B cell (primary cell): ENCODE measurements around the gene COPS3. TPM values are rescaled to one million over a fixed set of nuclear protein-coding genes. Genes with fewer than 3 reads are reported as not detected.
A peak's percentile ranks its signal among the peaks of the same experiment; 100 is the strongest.
"Not testable (repeated sequence)": the region's sequence is repeated elsewhere in the genome, so short reads cannot be mapped to it uniquely, and the experiment has no call there.

Source experiments
- ATAC-seq: fragments of 200-7000 bp; cut with Tn5 transposase; one replicate; pipeline ENCODE4 v1.10.0; 2021; ENCODE audit warnings: low read depth, mild to moderate bottlenecking, moderate number of reproducible peaks, moderate library complexity
- CTCF ChIA-PET: fragments of 350-600 bp; sonication (Branson Sonifier 250); formaldehyde crosslinking; loops from one replicate; lab custom pipeline; 2021; ENCODE audit warnings: antibody characterized with exemption, inconsistent platforms; lab: Charles Lee
- POLR2A ChIA-PET: fragments of 350-600 bp; sonication (Branson Sonifier 250); formaldehyde crosslinking; loops from one replicate; lab custom pipeline; 2021; ENCODE audit warnings: antibody characterized with exemption; lab: Charles Lee
- DNase-seq: peaks from one replicate; pipeline ENCODE4 v3.0.0; 2013
- H2AFZ ChIP-seq: 2 replicates; pipeline ENCODE4 v1.6.1; 2012; ENCODE audit warnings: mild to moderate bottlenecking, low read depth, low read length; ENCODE audit not compliant: insufficient read depth, poor library complexity, severe bottlenecking
- H3K27ac ChIP-seq, 2 donors: 1 replicate in 1 of 2; 2 replicates in 1 of 2; pipeline ENCODE4 v1.5.1; 2012 to 2013; ENCODE audit warnings: low read length in 2 of 2, mild to moderate bottlenecking in 2 of 2, moderate library complexity in 1 of 2
- H3K27me3 ChIP-seq, 4 experiments: fragments of 200-600 bp in 1 of 4; sonication (generic) in 1 of 4; replicated peaks in 1 of 4; 1 replicate in 2 of 4; 2 replicates in 2 of 4; pipeline versions ENCODE4 v1.6.1 to v1.7.0; 2013 to 2016; ENCODE audit warnings: low read length in 3 of 4, mild to moderate bottlenecking in 2 of 4, mixed read lengths in 1 of 4, moderate library complexity in 1 of 4; ENCODE audit not compliant: insufficient read depth in 4 of 4, control insufficient read depth in 3 of 4; ENCODE audit errors: control extremely low read depth in 1 of 4
- H3K36me3 ChIP-seq, 2 experiments: replicated peaks in 1 of 2; 1 replicate in 1 of 2; 2 replicates in 1 of 2; pipeline versions ENCODE4 v1.6.1 to v1.7.1; 2013; ENCODE audit warnings: low read length in 1 of 2; ENCODE audit not compliant: insufficient read depth in 2 of 2, control insufficient read depth in 1 of 2; ENCODE audit errors: control extremely low read depth in 1 of 2, extremely low read depth in 1 of 2
- H3K4me1 ChIP-seq, 2 donors: fragments of 200-600 bp in 1 of 2; sonication (generic) in 1 of 2; 1 replicate in 1 of 2; 2 replicates in 1 of 2; pipeline versions ENCODE4 v1.5.1 to v1.6.1; 2013 to 2017; ENCODE audit warnings: low read length in 2 of 2; ENCODE audit not compliant: control insufficient read depth in 2 of 2, insufficient read depth in 2 of 2
- H3K4me2 ChIP-seq: replicated peaks from 2 replicates; pipeline ENCODE3; 2012; ENCODE audit warnings: mild to moderate bottlenecking, low read depth, low read length; ENCODE audit not compliant: poor library complexity, severe bottlenecking
- H3K4me3 ChIP-seq, 5 experiments: fragments of 200-600 bp in 1 of 5; sonication (generic) in 1 of 5; 1 replicate in 3 of 5; 2 replicates in 2 of 5; pipeline versions ENCODE4 v1.5.1 to v1.7.0; 2011 to 2016; ENCODE audit warnings: low read length in 4 of 5, mild to moderate bottlenecking in 4 of 5, low read depth in 2 of 5, control low read depth in 1 of 5, moderate library complexity in 1 of 5; ENCODE audit not compliant: insufficient read depth in 1 of 5; ENCODE audit errors: control extremely low read depth in 1 of 5, extremely low read depth in 1 of 5
- H3K79me2 ChIP-seq: fragments of 200-600 bp; sonication (generic); one replicate; pipeline ENCODE4 v1.6.0; 2016; ENCODE audit warnings: low read length; ENCODE audit not compliant: control insufficient read depth, insufficient read depth
- H3K9ac ChIP-seq: fragments of 200-600 bp; sonication (generic); 2 replicates; pipeline ENCODE4 v1.6.1; 2017; ENCODE audit warnings: mild to moderate bottlenecking, low read length, moderate library complexity
- H3K9me3 ChIP-seq, 3 donors: one replicate each; pipeline versions ENCODE4 v1.6.1 to v1.7.1; 2013; ENCODE audit warnings: low read length in 2 of 3; ENCODE audit not compliant: control insufficient read depth in 2 of 3, insufficient read depth in 1 of 3; ENCODE audit errors: control extremely low read depth in 1 of 3
- H4K20me1 ChIP-seq: 2 replicates; pipeline ENCODE4 v1.6.0; 2012; ENCODE audit warnings: mild to moderate bottlenecking, low read length; ENCODE audit not compliant: insufficient read depth, control insufficient read depth, poor library complexity, severe bottlenecking
- H3K27ac Mint-ChIP-seq: one replicate; pipeline ENCODE4 v1.8.0; 2021; ENCODE audit warnings: mixed read lengths
- H3K27me3 Mint-ChIP-seq: one replicate; pipeline ENCODE4 v1.8.0; 2021; ENCODE audit warnings: mixed read lengths
- H3K4me1 Mint-ChIP-seq: one replicate; pipeline ENCODE4 v1.8.0; 2021; ENCODE audit warnings: mixed read lengths
- H3K4me3 Mint-ChIP-seq: one replicate; pipeline ENCODE4 v1.8.0; 2021; ENCODE audit warnings: mixed read lengths
- H3K9me3 Mint-ChIP-seq: one replicate; pipeline ENCODE4 v1.8.0; 2022; ENCODE audit warnings: mixed read lengths; ENCODE audit not compliant: insufficient read depth
- CTCF ChIP-seq: fragments of 200-600 bp; IDR thresholded peaks from one replicate; pipeline ENCODE4 v1.8.0; 2022; ENCODE audit warnings: antibody characterized with exemption, mild to moderate bottlenecking
- EZH2 ChIP-seq: IDR thresholded peaks from 2 replicates; pipeline ENCODE4 v1.6.1; 2012; ENCODE audit warnings: borderline replicate concordance, low read depth, mild to moderate bottlenecking, moderate library complexity, low read length; ENCODE audit not compliant: insufficient read depth, poor library complexity, severe bottlenecking
- WGBS: methylation state at CpG from one replicate; pipeline ENCODE4 v1.1.5; 2013; ENCODE audit warnings: missing lambda C conversion rate; ENCODE audit not compliant: insufficient coverage; 5-methylcytosine and 5-hydroxymethylcytosine counted together
- intact Hi-C: fragments of 100-400 bp; cut with micrococcal nuclease; formaldehyde crosslinking; loops from one replicate; pipeline ENCODE4 v1.10.0; 2022
- polyA plus RNA-seq: library from polyadenylated mRNA; depleted of rRNA; stranded (reverse); fragments of >200 nt; gene quantifications from 2 replicates; pipeline ENCODE4 v1.2.3, GENCODE V29; 2012
- total RNA-seq, 2 donors: library from RNA; stranded (reverse); fragments of 120-200 nt in 1 of 2; gene quantifications; 1 replicate in 1 of 2; 2 replicates in 1 of 2; pipeline versions ENCODE4 v1.2.3 to v1.2.4, GENCODE V29; 2013 to 2022

COPS3 gene
- total and polyA plus RNA-seq, 2 donors (not counting 1 experiment from before 2014, with no cell fraction given), result 37.2 to 45.5 TPM

- peaks cover 37 to 42% of the 10 kb centered on the region in 2 donors for H3K4me1 ChIP-seq
- Mint-ChIP-seq H3K4me1 (peaks cover 41% of the 10 kb centered on the region), H3K27me3 (no peaks in the 10 kb centered on the region), H3K9me3 (no peaks in the 10 kb centered on the region), H3K27ac (peak within 1 kb of the TSS; percentile 66), H3K4me3 (peak within 1 kb of the TSS; percentile 91)
- peak within 1 kb of the TSS; percentile 97 for H3K4me2 ChIP-seq
- DNase-seq, result peak; percentile 77
- ChIA-PET CTCF (interaction anchor here (1.0 kb wide), 1 partner anchor 10 kb away, joined by 3 read pairs; no protein-coding TSS in a partner anchor), POLR2A (interaction anchor here (0.7 kb wide), 1 partner anchor 258 kb away, joined by 5 read pairs; no protein-coding TSS in a partner anchor)
- intact Hi-C loops, result loop anchor here (1.0 kb wide), 1 partner anchor 22 kb away; the partner anchor contains the start of gene COPS3
- H3K9me3 ChIP-seq, result no peaks in the 10 kb centered on the region
- H4K20me1 ChIP-seq, result no peaks in the 10 kb centered on the region
- no peak for TF ChIP-seq EZH2
- no peak for TF ChIP-seq CTCF
- no peaks in the 10 kb centered on the region for H3K36me3 ChIP-seq
- peak within 1 kb of the TSS; percentile 82 for H2AFZ ChIP-seq
- H3K4me3 ChIP-seq, result peak within 1 kb of the TSS; percentile 40 to 64 (median 56)
- H3K9ac ChIP-seq, result peak within 1 kb of the TSS; percentile 62
- no peaks in the 10 kb centered on the region for H3K79me2 ChIP-seq
- peaks cover 0 to 6% (median under 1%) of the 10 kb centered on the region in 4 experiments for H3K27me3 ChIP-seq
- WGBS, result under 1% methylated on average over 107 of the region's 107 CpGs
- ATAC-seq, result peak; percentile 77
- H3K27ac ChIP-seq, result no peak within 1 kb of the TSS
Measured at GRCh38 chr17:17303010-17303846, 22.2 kb upstream of the COPS3 start, which contains the start of gene NT5M. Gene NT5M (plus strand): TSS chr17:17303373. CDS start chr17:17303551, 178 bp downstream.

- peaks cover 43% of the 10 kb centered on the region for H3K4me1 Mint-ChIP-seq
- CTCF ChIA-PET, result interaction anchor here (1.2 kb wide), 1 partner anchor 11 kb away, joined by 4 read pairs; no protein-coding TSS in a partner anchor
- H3K9me3 ChIP-seq, H3K9ac ChIP-seq, H3K27me3 ChIP-seq, ATAC-seq, H4K20me1 ChIP-seq, H3K27ac Mint-ChIP-seq, POLR2A ChIA-PET, intact Hi-C loops, H2AFZ ChIP-seq, H3K4me2 ChIP-seq, H3K79me2 ChIP-seq, H3K27ac ChIP-seq, H3K4me3 ChIP-seq, H3K9me3 Mint-ChIP-seq, H3K4me3 Mint-ChIP-seq, H3K36me3 ChIP-seq, DNase-seq, H3K27me3 Mint-ChIP-seq: not testable (repeated sequence)
- 99% methylated on average over 9 of the region's 11 CpGs for WGBS
- H3K4me1 ChIP-seq, result peaks cover 37 to 42% of the 10 kb centered on the region in 2 donors
Measured at GRCh38 chr17:17301659-17302058, 20.6 kb upstream of the COPS3 start.
